NCI-H1417 treated with DMSO at 0.1 percent for 48 hours (cell line): ENCODE data around the gene HOOK1.

Experiments used
- DNase-seq: peaks from one replicate; lab custom pipeline; 2025; lab: John Stamatoyannopoulos, UW

The HOOK1 gene

GRCh38 chr1:59814901-59815825 lies at the start of gene HOOK1:
Gene HOOK1, plus strand, starts transcription at chr1:59814949. Its CDS starts 169 bp downstream, at chr1:59815118.
- DNase-seq, result no peak

GRCh38 chr1:59765011-59765730 lies 49.6 kb upstream of the HOOK1 start:
- DNase-seq, result no peak

GRCh38 chr1:59766227-59766855 lies 48.4 kb upstream of the HOOK1 start:
- no peak for DNase-seq

- DNase-seq, result no peak
Measured at GRCh38 chr1:59767119-59767518, 47.6 kb upstream of the HOOK1 start.

- DNase-seq, result no peak
Measured at GRCh38 chr1:59768792-59769735, 45.7 kb upstream of the HOOK1 start.

GRCh38 chr1:59769736-59770095 lies 45.0 kb upstream of the HOOK1 start:
- no peak for DNase-seq

- no peak for DNase-seq
Measured at GRCh38 chr1:59771361-59771760, 43.4 kb upstream of the HOOK1 start.

- DNase-seq, result no peak
Measured at GRCh38 chr1:59775480-59775879, 39.3 kb upstream of the HOOK1 start.

- no peak for DNase-seq
Measured at GRCh38 chr1:59776960-59777852, 37.5 kb upstream of the HOOK1 start.

- no peak for DNase-seq
Measured at GRCh38 chr1:59779949-59780348, 34.8 kb upstream of the HOOK1 start.

- DNase-seq, result no peak
Measured at GRCh38 chr1:59788825-59789224, 25.9 kb upstream of the HOOK1 start.

GRCh38 chr1:59798600-59798999 lies 16.1 kb upstream of the HOOK1 start:
- no peak for DNase-seq

GRCh38 chr1:59803458-59804038 lies 11.2 kb upstream of the HOOK1 start:
- DNase-seq, result no peak

- no peak for DNase-seq
Measured at GRCh38 chr1:59804301-59804700, 10.4 kb upstream of the HOOK1 start.

GRCh38 chr1:59805554-59805953 lies 9.2 kb upstream of the HOOK1 start:
- DNase-seq, result no peak

- DNase-seq, result peak; percentile 84
Measured at GRCh38 chr1:59814180-59814900, 409 bp upstream of the HOOK1 start.

GRCh38 chr1:59815892-59816291 lies 1.1 kb downstream of the HOOK1 start:
- DNase-seq, result no peak

- DNase-seq, result no peak
Measured at GRCh38 chr1:59816318-59816878, 1.6 kb downstream of the HOOK1 start.
